Measurements from ENCODE around the gene ANXA1.

Gene ANXA1, protein sequence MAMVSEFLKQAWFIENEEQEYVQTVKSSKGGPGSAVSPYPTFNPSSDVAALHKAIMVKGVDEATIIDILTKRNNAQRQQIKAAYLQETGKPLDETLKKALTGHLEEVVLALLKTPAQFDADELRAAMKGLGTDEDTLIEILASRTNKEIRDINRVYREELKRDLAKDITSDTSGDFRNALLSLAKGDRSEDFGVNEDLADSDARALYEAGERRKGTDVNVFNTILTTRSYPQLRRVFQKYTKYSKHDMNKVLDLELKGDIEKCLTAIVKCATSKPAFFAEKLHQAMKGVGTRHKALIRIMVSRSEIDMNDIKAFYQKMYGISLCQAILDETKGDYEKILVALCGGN

DNA sequence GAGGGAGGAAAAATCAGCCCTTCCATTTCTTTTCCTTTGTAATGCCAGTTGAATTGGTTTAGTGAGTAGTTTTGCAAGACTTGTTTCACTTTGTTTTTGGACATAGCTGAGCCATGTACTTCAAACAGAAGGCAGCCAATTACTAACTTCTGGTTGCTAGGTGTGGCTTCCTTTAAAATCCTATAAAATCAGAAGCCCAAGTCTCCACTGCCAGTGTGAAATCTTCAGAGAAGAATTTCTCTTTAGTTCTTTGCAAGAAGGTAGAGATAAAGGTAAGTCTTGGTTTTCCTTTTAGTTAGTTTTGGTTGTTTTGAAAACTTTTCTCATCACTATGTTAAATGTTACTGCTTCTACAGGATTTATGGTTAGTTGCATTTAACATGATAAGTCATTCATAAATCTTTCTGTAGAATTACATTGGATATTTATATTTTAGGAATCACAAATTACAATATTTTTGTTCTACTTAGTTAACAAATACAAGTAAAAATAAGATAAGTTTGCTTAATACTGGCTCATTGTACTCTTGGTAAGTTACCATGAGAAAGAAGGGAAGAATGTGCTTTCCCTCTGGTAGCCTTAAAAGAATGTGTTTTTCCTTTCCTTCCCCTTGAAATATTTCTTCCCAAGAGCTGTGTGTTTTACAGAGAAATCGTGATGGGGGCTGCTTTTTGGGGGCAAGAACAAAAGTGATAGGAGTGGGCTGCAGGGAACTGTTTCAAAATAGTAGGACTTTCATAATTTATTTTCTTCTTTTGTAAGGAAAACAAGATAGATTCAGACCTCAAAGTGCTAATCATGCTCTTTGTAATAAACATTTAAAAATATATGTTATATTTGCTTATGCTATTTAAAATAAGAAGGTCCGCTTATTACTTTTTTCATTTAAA, at the start of gene ANXA1:
TSS of gene ANXA1 (plus strand) at position 213 of the 890 bp plus-strand sequence. CDS start 6,671 bp downstream, outside the sequence.
- no peak for DNase-seq

DNA sequence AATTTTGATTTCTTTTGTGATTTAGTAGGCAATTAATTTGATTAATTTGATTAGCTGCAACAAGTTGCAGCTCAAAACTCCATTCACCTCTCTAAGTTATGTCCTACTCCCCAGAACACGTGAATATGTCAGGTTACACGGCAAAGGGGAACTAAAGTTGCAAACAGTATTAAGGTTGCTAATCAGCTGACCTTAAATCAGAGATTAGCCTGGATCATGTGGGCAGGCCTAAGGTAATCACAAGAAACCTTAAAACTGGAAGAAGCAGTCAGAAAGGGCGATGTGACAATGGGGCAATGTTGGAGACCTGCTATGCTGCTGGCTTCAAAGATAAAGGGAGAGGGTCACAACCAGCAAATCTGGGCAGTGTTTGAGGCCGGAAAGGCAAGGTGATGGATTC, 47.3 kb upstream of the ANXA1 start:
- DNase-seq, result no peak

DNA sequence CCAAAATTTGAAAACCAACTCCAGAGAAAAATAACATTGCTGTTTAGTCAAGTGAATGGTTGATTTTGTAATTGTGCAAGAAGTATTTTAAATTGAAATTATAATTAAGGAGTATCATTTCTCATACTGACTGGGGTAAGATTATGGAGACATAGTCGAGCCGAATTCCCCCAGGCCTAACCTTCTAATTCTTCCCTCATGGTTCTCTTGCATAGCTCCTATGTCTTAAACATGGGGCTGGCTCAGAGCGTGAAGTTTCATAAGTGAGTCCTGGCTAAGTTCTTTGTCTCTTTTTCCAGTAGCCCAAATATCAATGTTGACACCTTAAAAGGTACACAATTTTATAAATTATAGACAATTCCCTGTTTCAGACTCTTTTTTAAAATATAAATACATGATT, 46.7 kb upstream of the ANXA1 start:
- DNase-seq, result no peak

GRCh38 chr9:73107489-73108069, 44.1 kb upstream of the ANXA1 start:
- DNase-seq, result peak; percentile 63

- DNase-seq, result no peak
Observed at GRCh38 chr9:73114058-73114457, 37.6 kb upstream of the ANXA1 start.

DNA sequence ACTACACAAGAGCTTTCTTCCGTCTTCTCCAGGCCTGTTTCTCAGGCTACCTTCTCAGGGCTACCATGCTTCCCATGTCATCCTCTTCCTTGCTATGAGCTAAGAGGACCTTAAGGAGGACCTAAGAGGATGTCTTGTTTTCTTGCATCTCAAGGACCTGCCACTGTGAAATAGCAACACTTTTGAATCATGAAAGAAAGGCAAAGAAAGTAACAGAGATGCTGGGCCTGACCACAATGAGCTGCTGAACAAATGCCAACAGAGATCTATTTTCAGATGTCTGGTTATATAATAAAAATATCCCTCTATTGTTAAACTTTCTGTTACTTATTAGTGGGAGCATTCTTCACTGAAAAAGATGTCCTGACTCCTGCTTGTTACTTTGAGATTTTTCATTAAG, 36.7 kb upstream of the ANXA1 start:
- no peak for DNase-seq

GRCh38 chr9:73116031-73116430, 35.6 kb upstream of the ANXA1 start:
- DNase-seq, result no peak

- no peak for DNase-seq
Observed at GRCh38 chr9:73116880-73117279, 34.8 kb upstream of the ANXA1 start.

DNA sequence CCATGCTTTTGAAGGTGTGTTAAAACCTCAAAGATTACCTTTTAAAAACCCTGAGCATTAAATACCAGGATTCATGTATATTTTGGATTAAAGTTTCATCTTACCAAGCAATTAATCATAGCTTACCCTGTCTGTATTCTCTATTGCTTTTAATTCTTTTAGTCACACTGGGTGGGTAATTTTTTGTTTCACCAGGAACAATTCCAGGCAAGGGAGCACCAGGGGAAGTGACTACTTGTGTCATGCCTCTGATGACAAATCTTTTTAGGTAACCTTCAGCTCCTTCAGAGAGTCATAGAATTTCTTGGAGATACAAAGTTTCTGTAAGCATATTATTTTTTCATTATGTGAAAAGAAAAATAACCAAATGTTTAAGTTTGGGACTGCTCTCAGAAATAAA, 33.4 kb upstream of the ANXA1 start:
- DNase-seq, result no peak

DNA sequence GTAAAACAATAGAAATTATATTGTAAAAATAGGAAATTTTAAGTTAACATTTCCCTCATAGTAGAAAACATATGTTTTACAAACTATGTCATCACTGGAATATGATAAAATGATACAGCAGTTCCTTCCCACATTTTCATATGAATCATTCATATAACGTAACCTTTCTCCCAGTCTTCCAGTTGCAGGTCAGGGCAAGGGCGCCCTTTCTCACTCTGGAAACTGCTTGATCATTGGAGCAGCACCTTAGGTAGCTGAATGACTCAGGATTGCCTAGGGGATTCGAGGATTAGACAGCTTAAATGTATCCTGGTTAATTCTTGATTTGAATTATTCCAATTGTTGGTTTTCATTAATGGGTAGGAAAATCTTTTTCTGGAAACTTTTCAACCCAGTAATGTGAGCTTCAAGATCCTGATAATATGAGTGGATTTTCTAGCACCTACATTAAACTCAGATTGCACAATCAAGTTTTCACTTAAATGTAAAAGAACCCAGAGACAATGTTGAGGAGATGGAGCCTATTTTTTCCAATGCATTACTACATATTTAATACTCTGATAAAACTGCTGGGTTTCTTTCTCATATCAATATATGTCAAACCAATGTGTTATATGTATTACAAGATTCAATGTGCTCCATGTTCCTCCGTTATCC, 32.6 kb upstream of the ANXA1 start:
- no peak for DNase-seq

DNA sequence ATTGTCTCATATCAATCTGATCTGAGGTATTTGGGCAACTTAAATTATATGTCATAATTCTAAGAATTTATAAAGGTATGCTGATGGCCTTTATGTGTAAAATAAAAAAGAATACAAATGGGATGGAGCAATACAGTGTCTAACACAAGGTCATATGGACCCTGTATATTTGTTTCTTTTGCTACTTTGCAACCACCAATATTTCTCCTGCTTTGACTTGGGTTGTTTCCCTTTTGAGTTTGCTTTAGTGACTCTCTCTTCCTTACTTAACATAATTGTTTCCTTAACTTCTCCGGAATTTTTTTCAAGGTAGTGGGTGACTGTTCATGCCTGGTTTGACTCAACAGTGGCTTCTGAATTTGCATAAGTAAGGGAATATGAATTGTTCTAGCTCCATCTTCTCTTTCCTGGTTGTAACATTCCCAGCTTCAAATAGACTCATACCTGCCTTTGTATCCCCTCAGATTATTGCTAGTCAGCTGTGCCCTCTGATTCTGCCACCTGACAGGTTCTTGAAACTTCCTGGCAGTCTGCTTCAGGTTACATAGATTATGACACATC, 30.2 kb upstream of the ANXA1 start:
- DNase-seq, result no peak

DNA sequence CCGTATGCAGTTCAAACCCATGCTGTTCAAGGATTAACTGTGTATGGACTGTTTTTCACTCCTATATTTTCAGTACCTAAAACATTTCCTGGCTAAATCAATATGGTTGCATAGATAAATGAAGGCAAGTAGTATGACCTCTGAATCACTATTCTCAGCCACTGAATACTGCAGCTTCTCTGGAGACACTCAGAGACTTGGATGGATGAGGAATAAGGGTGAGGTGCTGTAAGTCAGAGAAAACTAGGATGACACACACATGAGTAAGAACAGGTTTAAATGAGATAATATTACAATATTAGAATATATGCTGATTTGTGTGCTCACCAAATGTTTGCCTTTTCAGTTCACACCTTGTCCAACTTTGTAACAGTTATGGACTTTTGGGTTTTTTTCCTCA, 26.0 kb upstream of the ANXA1 start:
- DNase-seq, result no peak

GRCh38 chr9:73129941-73130685, 21.6 kb upstream of the ANXA1 start:
- DNase-seq, result no peak

- no peak for DNase-seq
Observed at GRCh38 chr9:73131461-73131860, 20.2 kb upstream of the ANXA1 start.

GRCh38 chr9:73132034-73132776, 19.5 kb upstream of the ANXA1 start:
- DNase-seq, result peak; percentile 46

GRCh38 chr9:73133022-73133651, 18.5 kb upstream of the ANXA1 start:
- DNase-seq, result no peak

GRCh38 chr9:73133921-73134407, 17.7 kb upstream of the ANXA1 start:
- no peak for DNase-seq

DNA sequence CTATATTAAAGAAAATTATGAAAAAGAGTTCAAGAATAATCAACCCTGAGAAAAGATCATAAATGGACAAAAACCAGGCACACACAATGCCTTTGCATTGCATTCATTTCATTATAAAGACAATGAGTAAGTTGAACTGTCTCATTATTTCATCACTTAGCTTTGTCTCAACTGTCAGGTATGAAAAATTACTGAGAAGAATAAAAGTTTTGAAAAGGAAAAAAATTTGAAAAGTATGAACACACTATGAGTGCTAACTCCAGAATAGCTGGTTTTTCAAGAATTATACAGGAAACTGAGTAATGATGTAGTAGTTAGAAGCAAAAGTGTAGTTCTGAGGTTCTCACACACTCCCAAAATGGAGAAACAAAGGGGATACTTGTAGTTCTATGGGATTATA, 16.3 kb upstream of the ANXA1 start:
- no peak for DNase-seq

DNA sequence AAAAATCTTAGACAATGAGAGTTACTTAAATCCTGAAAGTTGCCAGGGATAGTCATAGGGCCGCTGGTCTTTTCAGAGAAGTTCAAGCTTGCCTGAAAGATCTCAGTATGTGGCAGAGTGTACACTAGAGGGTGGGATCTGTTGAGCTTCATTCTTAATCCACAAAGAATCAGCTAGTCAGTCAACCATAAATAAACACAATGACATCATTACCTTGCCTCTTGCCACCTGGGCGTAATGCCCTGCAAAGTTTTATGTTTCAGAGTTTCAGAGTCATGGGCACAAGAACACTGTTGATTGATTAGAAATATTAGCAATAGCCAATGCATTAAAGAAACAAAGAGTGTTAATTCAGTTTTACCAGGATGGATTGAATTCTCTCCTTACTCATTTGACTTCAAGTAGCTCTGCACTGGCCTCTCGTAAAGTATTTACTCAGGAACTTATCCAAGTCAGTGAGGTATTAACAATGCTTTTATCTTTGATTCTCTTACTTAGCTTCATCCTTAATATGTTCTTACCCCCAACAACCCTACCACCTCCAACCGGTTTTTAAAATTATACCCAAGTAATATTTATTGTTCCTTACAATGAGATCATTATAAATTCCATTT, 14.3 kb upstream of the ANXA1 start:
- DNase-seq, result no peak

GRCh38 chr9:73137914-73138313, 13.8 kb upstream of the ANXA1 start:
- DNase-seq, result no peak

All from activated CD8-positive, alpha-beta memory T cell treated with anti-CD3 and anti-CD28 coated beads, Interleukin-2, amount 50 U/mL, for 4 hours (primary cell).